ENCODE results near the gene RNGTT.

RNGTT gene

GRCh38 chr6:88587150-88587520 lies 376.3 kb downstream of the RNGTT start:
- Histone ChIP-seq H3K9ac (no peak overlapping the region), H3K4me3 (no peak overlapping the region), H3K4me2 (no peak overlapping the region), H3K36me3 (no peaks in the 10 kb centered on the region), H3K9me3 (replicated peaks in 1 of 11) (peaks cover 14 to 59% (median 53%) of the 10 kb centered on the region in 11 experiments), H3K27me3 (no peaks in the 10 kb centered on the region), H3K27ac (no peak overlapping the region), H3K4me1 (peaks cover 11 to 42% (median 33%) of the 10 kb centered on the region in 10 experiments; a peak in 17 of 20 replicates), H4K20me1 (no peaks in the 10 kb centered on the region)
- TF ChIP-seq Cebpa-rat (IDR thresholded peaks at IDR 0.05): no peak

GRCh38 chr6:88586371-88587149 lies 376.9 kb downstream of the RNGTT start:
- H3K4me3 ChIP-seq: no peak overlapping the region
- H3K9ac ChIP-seq: no peak overlapping the region
- no peak overlapping the region for H3K27ac ChIP-seq
- peaks cover 11 to 36% (median 28%) of the 10 kb centered on the region in 10 experiments; a peak in 17 of 20 replicates for H3K4me1 ChIP-seq
- no peaks in the 10 kb centered on the region for H4K20me1 ChIP-seq
- H3K27me3 ChIP-seq: no peaks in the 10 kb centered on the region
- peaks cover 13 to 59% (median 50%) of the 10 kb centered on the region in 11 experiments for H3K9me3 ChIP-seq (replicated peaks in 1 of 11)
- TF ChIP-seq Cebpa-rat (IDR thresholded peaks at IDR 0.05): no peak
- no peak overlapping the region for H3K4me2 ChIP-seq
- H3K36me3 ChIP-seq: no peaks in the 10 kb centered on the region

- TF ChIP-seq Cebpa-rat (IDR thresholded peaks at IDR 0.05): no peak
- no peak overlapping the region for H3K27ac ChIP-seq
- no peak overlapping the region for H3K9ac ChIP-seq
- H3K4me3 ChIP-seq: no peak overlapping the region
- peaks cover 13 to 66% (median 50%) of the 10 kb centered on the region in 11 experiments for H3K9me3 ChIP-seq (replicated peaks in 1 of 11)
- H3K36me3 ChIP-seq: no peaks in the 10 kb centered on the region
- no peak overlapping the region for H3K4me2 ChIP-seq
- no peaks in the 10 kb centered on the region for H3K27me3 ChIP-seq
- H4K20me1 ChIP-seq: no peaks in the 10 kb centered on the region
- peaks cover 5 to 23% (median 15%) of the 10 kb centered on the region in 10 experiments; a peak in 17 of 20 replicates for H3K4me1 ChIP-seq
Measured at GRCh38 chr6:88585276-88585692, 378.1 kb downstream of the RNGTT start.

GRCh38 chr6:88584581-88585275 lies 378.7 kb downstream of the RNGTT start:
- H3K4me1 ChIP-seq: peaks cover 0 to 18% (median 10%) of the 10 kb centered on the region in 10 experiments; a peak in 14 of 20 replicates
- no peak overlapping the region for H3K9ac ChIP-seq
- no peak for TF ChIP-seq Cebpa-rat (IDR thresholded peaks at IDR 0.05)
- H3K9me3 ChIP-seq (replicated peaks in 1 of 11): peaks cover 13 to 66% (median 50%) of the 10 kb centered on the region in 11 experiments
- no peaks in the 10 kb centered on the region for H3K36me3 ChIP-seq
- H4K20me1 ChIP-seq: no peaks in the 10 kb centered on the region
- H3K4me2 ChIP-seq: no peak overlapping the region
- no peak overlapping the region for H3K4me3 ChIP-seq
- H3K27me3 ChIP-seq: no peaks in the 10 kb centered on the region
- no peak overlapping the region for H3K27ac ChIP-seq

- H3K9me3 ChIP-seq (replicated peaks in 1 of 11): peaks cover under 1 to 13% (median 2%) of the 10 kb centered on the region in 11 experiments; a peak in 19 of 22 replicates
- TF ChIP-seq Cebpa-rat (IDR thresholded peaks at IDR 0.05): no peak
- H3K9ac ChIP-seq: no peak overlapping the region
- H3K4me1 ChIP-seq: no peaks in the 10 kb centered on the region
- H3K36me3 ChIP-seq: no peaks in the 10 kb centered on the region
- no peaks in the 10 kb centered on the region for H4K20me1 ChIP-seq
- no peaks in the 10 kb centered on the region for H3K27me3 ChIP-seq
- no peak overlapping the region for H3K27ac ChIP-seq
- H3K4me3 ChIP-seq: no peak overlapping the region
- H3K4me2 ChIP-seq: no peak overlapping the region
Measured at GRCh38 chr6:88577461-88577860, 386.0 kb downstream of the RNGTT start.

GRCh38 chr6:88575536-88575935 lies 387.9 kb downstream of the RNGTT start:
- Histone ChIP-seq H3K27ac (no peak overlapping the region), H3K27me3 (no peaks in the 10 kb centered on the region), H3K4me2 (no peak overlapping the region), H3K4me3 (no peak overlapping the region), H3K9me3 (replicated peaks in 1 of 11) (peaks cover 0 to 13% (median 9%) of the 10 kb centered on the region in 11 experiments; a peak in 16 of 22 replicates), H3K36me3 (no peaks in the 10 kb centered on the region), H4K20me1 (no peaks in the 10 kb centered on the region), H3K9ac (no peak overlapping the region), H3K4me1 (no peaks in the 10 kb centered on the region)
- TF ChIP-seq Cebpa-rat (IDR thresholded peaks at IDR 0.05): no peak

- Histone ChIP-seq H3K36me3 (no peaks in the 10 kb centered on the region), H3K4me2 (no peak overlapping the region), H3K27ac (no peak overlapping the region), H3K4me1 (no peaks in the 10 kb centered on the region), H3K27me3 (no peaks in the 10 kb centered on the region), H3K9ac (no peak overlapping the region), H3K9me3 (replicated peaks in 1 of 11) (peaks cover 8 to 22% (median 17%) of the 10 kb centered on the region in 11 experiments), H4K20me1 (no peaks in the 10 kb centered on the region), H3K4me3 (no peak overlapping the region)
- no peak for TF ChIP-seq Cebpa-rat (IDR thresholded peaks at IDR 0.05)
Measured at GRCh38 chr6:88574651-88575050, 388.8 kb downstream of the RNGTT start.

GRCh38 chr6:88574031-88574430 lies 389.4 kb downstream of the RNGTT start:
- TF ChIP-seq Cebpa-rat (IDR thresholded peaks at IDR 0.05): no peak
- Histone ChIP-seq H3K9ac (no peak overlapping the region), H3K4me1 (no peaks in the 10 kb centered on the region), H3K36me3 (no peaks in the 10 kb centered on the region), H3K27me3 (no peaks in the 10 kb centered on the region), H3K27ac (no peak overlapping the region), H3K4me2 (no peak overlapping the region), H3K9me3 (replicated peaks in 1 of 11) (peaks cover 14 to 28% (median 24%) of the 10 kb centered on the region in 11 experiments), H4K20me1 (no peaks in the 10 kb centered on the region), H3K4me3 (no peak overlapping the region)

- peaks cover 19 to 33% (median 28%) of the 10 kb centered on the region in 11 experiments for H3K9me3 ChIP-seq (replicated peaks in 1 of 11)
- no peaks in the 10 kb centered on the region for H4K20me1 ChIP-seq
- H3K27me3 ChIP-seq: no peaks in the 10 kb centered on the region
- H3K4me3 ChIP-seq: no peak overlapping the region
- H3K27ac ChIP-seq: no peak overlapping the region
- no peak overlapping the region for H3K4me2 ChIP-seq
- no peak for TF ChIP-seq Cebpa-rat (IDR thresholded peaks at IDR 0.05)
- no peaks in the 10 kb centered on the region for H3K36me3 ChIP-seq
- no peaks in the 10 kb centered on the region for H3K4me1 ChIP-seq
- no peak overlapping the region for H3K9ac ChIP-seq
Measured at GRCh38 chr6:88573561-88573960, 389.9 kb downstream of the RNGTT start.

All from BLaER1 treated with 17β-estradiol and CSF1 and Interleukin-3, amounts not matched to agents 10 nM and 100 nM (cell line).